ENCODE measurements around the gene SLC35F1.

SLC35F1 gene

DNA sequence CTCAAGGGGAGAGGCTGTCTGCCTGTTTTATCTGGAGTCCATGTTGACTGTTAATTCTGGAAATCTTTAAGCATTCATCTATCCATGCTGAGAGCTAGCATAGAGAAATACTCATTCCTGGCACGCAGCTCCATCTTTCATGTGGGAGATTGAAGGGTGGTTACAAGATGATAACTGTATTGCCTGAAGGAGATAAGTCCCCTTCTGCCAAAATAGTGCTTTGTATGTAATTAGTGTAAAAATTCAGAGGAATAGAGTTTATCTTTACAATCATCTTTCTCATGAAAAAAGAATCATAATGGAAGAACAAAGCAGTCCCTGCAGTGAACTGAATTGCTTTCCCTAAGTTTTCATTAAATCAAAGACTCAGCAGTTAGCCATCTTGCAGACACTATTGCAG lies 256.5 kb downstream of the SLC35F1 start:
- no peaks in the 10 kb centered on the region for H3K79me2 ChIP-seq (ENCODE audit: insufficient read depth, low read depth)
- no peaks in the 10 kb centered on the region for H3K4me1 ChIP-seq (ENCODE audit: low read depth, poor library complexity, severe bottlenecking)
- H4K20me1 ChIP-seq (ENCODE audit: insufficient read depth) = no peaks in the 10 kb centered on the region
- no peak overlapping the region for H3K4me3 ChIP-seq (IDR thresholded peaks at IDR 0.05; ENCODE audit: insufficient read depth, low read depth, low read length)
- H2AFZ ChIP-seq (ENCODE audit: low read depth) = no peak overlapping the region
- H3K36me3 ChIP-seq (ENCODE audit: insufficient read depth) = no peaks in the 10 kb centered on the region
- no peaks in the 10 kb centered on the region for H3K27me3 ChIP-seq (ENCODE audit: insufficient read depth, low read depth)
- H3K4me2 ChIP-seq = no peak overlapping the region
- TF ChIP-seq, protein P1, sequence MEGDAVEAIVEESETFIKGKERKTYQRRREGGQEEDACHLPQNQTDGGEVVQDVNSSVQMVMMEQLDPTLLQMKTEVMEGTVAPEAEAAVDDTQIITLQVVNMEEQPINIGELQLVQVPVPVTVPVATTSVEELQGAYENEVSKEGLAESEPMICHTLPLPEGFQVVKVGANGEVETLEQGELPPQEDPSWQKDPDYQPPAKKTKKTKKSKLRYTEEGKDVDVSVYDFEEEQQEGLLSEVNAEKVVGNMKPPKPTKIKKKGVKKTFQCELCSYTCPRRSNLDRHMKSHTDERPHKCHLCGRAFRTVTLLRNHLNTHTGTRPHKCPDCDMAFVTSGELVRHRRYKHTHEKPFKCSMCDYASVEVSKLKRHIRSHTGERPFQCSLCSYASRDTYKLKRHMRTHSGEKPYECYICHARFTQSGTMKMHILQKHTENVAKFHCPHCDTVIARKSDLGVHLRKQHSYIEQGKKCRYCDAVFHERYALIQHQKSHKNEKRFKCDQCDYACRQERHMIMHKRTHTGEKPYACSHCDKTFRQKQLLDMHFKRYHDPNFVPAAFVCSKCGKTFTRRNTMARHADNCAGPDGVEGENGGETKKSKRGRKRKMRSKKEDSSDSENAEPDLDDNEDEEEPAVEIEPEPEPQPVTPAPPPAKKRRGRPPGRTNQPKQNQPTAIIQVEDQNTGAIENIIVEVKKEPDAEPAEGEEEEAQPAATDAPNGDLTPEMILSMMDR (conservative IDR thresholded peaks at IDR 0.05; ENCODE audit: low read depth, low read length) = no peak
- H3K27ac ChIP-seq = no peak overlapping the region
- H3K9ac ChIP-seq = no peak overlapping the region

DNA sequence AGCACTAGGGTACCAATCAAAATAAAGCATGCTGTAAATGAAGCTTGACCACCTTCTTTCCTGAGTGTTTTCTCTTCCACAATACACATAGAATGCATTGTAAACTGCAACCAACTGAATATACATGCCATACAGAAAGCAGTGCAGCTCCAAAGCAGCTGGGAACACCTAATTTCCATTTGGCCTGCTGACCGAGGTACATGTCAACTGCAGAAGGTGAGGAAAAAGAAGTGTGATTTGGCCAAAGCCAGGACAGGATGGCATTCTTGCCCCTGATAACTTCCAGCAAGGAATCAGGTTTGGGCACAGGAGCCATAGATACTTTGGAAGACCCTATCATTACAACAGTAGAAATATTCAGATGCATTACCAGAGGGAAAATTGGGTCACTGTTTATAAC lies 258.4 kb downstream of the SLC35F1 start:
- Histone ChIP-seq H3K4me1 (ENCODE audit: low read depth, poor library complexity, severe bottlenecking) (no peaks in the 10 kb centered on the region), H3K4me3 (IDR thresholded peaks at IDR 0.05; ENCODE audit: insufficient read depth, low read depth, low read length) (no peak overlapping the region), H4K20me1 (ENCODE audit: insufficient read depth) (no peaks in the 10 kb centered on the region), H3K27ac (no peak overlapping the region), H3K36me3 (ENCODE audit: insufficient read depth) (no peaks in the 10 kb centered on the region), H2AFZ (ENCODE audit: low read depth) (no peak overlapping the region), H3K9ac (no peak overlapping the region), H3K27me3 (ENCODE audit: insufficient read depth, low read depth) (no peaks in the 10 kb centered on the region), H3K79me2 (ENCODE audit: insufficient read depth, low read depth) (no peaks in the 10 kb centered on the region), H3K4me2 (no peak overlapping the region)
- TF ChIP-seq, protein P1 (conservative IDR thresholded peaks at IDR 0.05; ENCODE audit: low read depth, low read length) = no peak

DNA sequence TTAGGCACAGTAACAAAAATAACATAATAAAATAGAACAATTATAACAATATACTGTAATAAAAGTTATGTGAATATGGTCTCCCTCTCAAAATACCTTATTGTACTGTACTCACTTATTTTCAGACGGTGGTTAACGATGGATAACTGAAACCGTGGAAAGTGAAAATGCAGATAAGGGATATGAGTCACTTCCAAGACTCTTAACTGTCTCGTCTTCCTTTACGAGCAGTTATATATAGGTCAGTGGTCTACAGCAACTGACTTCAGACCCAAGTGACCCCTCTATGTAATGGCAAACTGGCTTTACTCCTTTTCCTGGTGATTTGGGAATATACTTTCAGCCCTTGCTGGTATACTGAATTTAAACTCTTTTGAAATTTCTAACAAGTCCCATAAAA lies 261.4 kb downstream of the SLC35F1 start:
- Histone ChIP-seq H3K36me3 (ENCODE audit: insufficient read depth) (no peaks in the 10 kb centered on the region), H3K27ac (no peak overlapping the region), H3K9ac (no peak overlapping the region), H3K4me1 (ENCODE audit: low read depth, poor library complexity, severe bottlenecking) (no peaks in the 10 kb centered on the region), H3K27me3 (ENCODE audit: insufficient read depth, low read depth) (no peaks in the 10 kb centered on the region), H3K79me2 (ENCODE audit: insufficient read depth, low read depth) (no peaks in the 10 kb centered on the region), H4K20me1 (ENCODE audit: insufficient read depth) (no peaks in the 10 kb centered on the region), H3K4me3 (IDR thresholded peaks at IDR 0.05; ENCODE audit: insufficient read depth, low read depth, low read length) (no peak overlapping the region), H2AFZ (ENCODE audit: low read depth) (no peak overlapping the region), H3K4me2 (no peak overlapping the region)
- TF ChIP-seq, protein P1 (conservative IDR thresholded peaks at IDR 0.05; ENCODE audit: low read depth, low read length) = no peak

DNA sequence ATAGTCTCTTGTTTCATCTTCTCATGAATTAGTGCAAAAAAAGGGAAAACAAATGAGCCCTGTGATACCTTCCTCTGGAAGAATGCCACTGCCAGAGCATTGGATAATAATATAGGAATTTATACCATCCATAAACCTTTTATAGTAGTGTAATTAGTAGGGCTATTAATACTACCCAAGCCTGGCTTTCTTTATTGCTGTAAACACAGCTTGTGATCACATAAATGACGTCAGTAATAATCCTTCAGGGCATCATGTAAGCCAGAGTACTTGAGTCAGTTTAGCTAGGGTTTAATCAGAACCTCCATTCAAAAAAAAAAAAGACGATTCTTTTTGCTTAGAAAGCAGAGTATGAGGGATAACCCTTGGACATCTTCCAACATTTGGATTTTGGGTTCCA lies 264.8 kb downstream of the SLC35F1 start:
- no peaks in the 10 kb centered on the region for H3K4me1 ChIP-seq (ENCODE audit: low read depth, poor library complexity, severe bottlenecking)
- no peak overlapping the region for H3K9ac ChIP-seq
- TF ChIP-seq, protein P1 (conservative IDR thresholded peaks at IDR 0.05; ENCODE audit: low read depth, low read length) = no peak
- no peaks in the 10 kb centered on the region for H3K36me3 ChIP-seq (ENCODE audit: insufficient read depth)
- H3K27ac ChIP-seq = no peak overlapping the region
- no peak overlapping the region for H2AFZ ChIP-seq (ENCODE audit: low read depth)
- H4K20me1 ChIP-seq (ENCODE audit: insufficient read depth) = no peaks in the 10 kb centered on the region
- no peak overlapping the region for H3K4me2 ChIP-seq
- no peaks in the 10 kb centered on the region for H3K79me2 ChIP-seq (ENCODE audit: insufficient read depth, low read depth)
- no peaks in the 10 kb centered on the region for H3K27me3 ChIP-seq (ENCODE audit: insufficient read depth, low read depth)
- no peak overlapping the region for H3K4me3 ChIP-seq (IDR thresholded peaks at IDR 0.05; ENCODE audit: insufficient read depth, low read depth, low read length)

All from KMS-11 (cell line).